MCF 10A (cell line): ENCODE results near the gene FBXO5. TPM values are rescaled to one million over a fixed set of nuclear protein-coding genes. Genes with fewer than 3 reads are reported as not detected.

ENCODE experiments used
- BruUV-seq: library from RNA; stranded (reverse); fragments of 400-500 nt; replicated peaks from 2 replicates; lab custom pipeline; 2021; lab: Mats Ljungman, UMichigan
- CTCF ChIA-PET: fragments of 300-600 bp; sonication (Branson Sonifier 250); formaldehyde crosslinking; extraction: SDS; loops from one replicate; lab custom pipeline; 2021; ENCODE audit warnings: antibody characterized with exemption, inconsistent platforms; lab: Yijun Ruan, JAX
- POLR2A ChIA-PET: fragments of 300-600, 350-650 bp; sonication (Branson Sonifier 250); formaldehyde crosslinking; extraction: SDS; loops from one replicate; lab custom pipeline; 2020; ENCODE audit warnings: antibody characterized with exemption, inconsistent platforms; lab: Yijun Ruan, JAX
- DNase-seq: peaks from one replicate; pipeline ENCODE4 v3.0.0-alpha.2; 2018; ENCODE audit not compliant: unreplicated experiment
- H3K27ac Mint-ChIP-seq: one replicate; pipeline ENCODE4 v1.8.0; 2022; ENCODE audit warnings: mild to moderate bottlenecking, low read depth, mixed read lengths; ENCODE audit not compliant: unreplicated experiment
- H3K27me3 Mint-ChIP-seq: one replicate; pipeline ENCODE4 v1.8.0; 2022; ENCODE audit warnings: mixed read lengths; ENCODE audit not compliant: insufficient read depth, unreplicated experiment
- H3K36me3 Mint-ChIP-seq: one replicate; pipeline ENCODE4 v1.8.0; 2022; ENCODE audit warnings: mild to moderate bottlenecking, moderate library complexity, mixed read lengths; ENCODE audit not compliant: insufficient read depth, unreplicated experiment
- H3K4me1 Mint-ChIP-seq: one replicate; pipeline ENCODE4 v1.8.0; 2022; ENCODE audit warnings: mixed read lengths; ENCODE audit not compliant: insufficient read depth, unreplicated experiment
- H3K4me3 Mint-ChIP-seq: one replicate; pipeline ENCODE4 v1.8.0; 2022; ENCODE audit warnings: mild to moderate bottlenecking, moderate library complexity, mixed read lengths; ENCODE audit not compliant: unreplicated experiment
- H3K9me3 Mint-ChIP-seq: one replicate; pipeline ENCODE4 v1.8.0; 2022; ENCODE audit warnings: mixed read lengths; ENCODE audit not compliant: unreplicated experiment
- CTCF ChIP-seq: fragments of 200-600 bp; IDR thresholded peaks from one replicate; pipeline ENCODE4 v1.8.0; 2022; ENCODE audit warnings: antibody characterized with exemption, mild to moderate bottlenecking; ENCODE audit not compliant: unreplicated experiment
- intact Hi-C: fragments of 100-400 bp; cut with micrococcal nuclease; formaldehyde crosslinking; loops from 2 replicates; pipeline ENCODE4 v1.14.1; 2022
- total RNA-seq: library from RNA; stranded (reverse); gene quantifications from 2 replicates; pipeline ENCODE4 v1.2.3, GENCODE V29; 2022

The FBXO5 gene
- total RNA-seq, 1 experiment from 2014 or later, result 16.4 TPM

DNA sequence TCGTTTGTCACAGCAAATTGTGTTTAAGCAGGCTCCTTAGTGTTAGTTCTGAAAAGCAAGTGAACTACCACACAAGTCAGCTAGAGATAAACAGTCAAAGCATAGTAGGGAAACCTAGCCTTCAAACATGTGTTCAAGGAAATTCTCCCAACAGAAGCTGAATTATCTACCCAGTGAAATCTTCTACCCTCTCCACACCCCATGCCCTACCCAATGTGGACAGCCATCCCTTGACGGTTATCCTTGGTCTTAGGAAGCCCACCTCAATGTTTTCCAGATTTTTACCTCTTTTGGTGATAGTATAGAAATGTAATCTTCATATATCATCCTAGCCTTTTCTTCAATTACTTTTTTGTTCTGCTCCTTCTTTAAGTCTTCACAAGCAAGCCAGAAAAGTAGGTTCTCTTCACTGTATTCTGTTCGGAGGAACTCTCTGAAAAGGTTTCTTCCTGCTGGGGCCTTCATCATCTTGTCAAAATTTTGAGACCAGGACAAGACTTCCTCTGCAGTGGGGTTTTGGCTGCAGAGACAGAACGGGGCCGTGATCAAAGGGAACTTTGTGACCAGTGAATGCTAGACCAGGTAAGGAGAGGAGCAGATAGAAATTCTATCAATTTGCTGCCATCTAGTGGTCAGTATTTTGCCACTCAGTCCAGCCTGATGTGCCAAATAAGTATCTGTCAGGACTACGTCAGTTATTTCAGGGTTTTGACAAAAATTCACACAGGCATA is 41.3 kb upstream of the FBXO5 start:
- peak; percentile 70 for TF ChIP-seq CTCF
- no peaks in the 10 kb centered on the region for H3K27me3 Mint-ChIP-seq
- peak; percentile 70 for DNase-seq
- H3K27ac Mint-ChIP-seq, result no peak overlapping the region
- no TSS peak for BruUV-seq
- H3K4me3 Mint-ChIP-seq, result no peak overlapping the region
- H3K36me3 Mint-ChIP-seq, result peaks cover 4% of the 10 kb centered on the region
- ChIA-PET CTCF (interaction anchor here (0.6 to 5.0 kb wide), 16 partner anchors 9 to 677 kb away, joined by 3 to 55 read pairs (median 4); no protein-coding TSS in a partner anchor), POLR2A (interaction anchor here (1.7 kb wide), 1 partner anchor 21 kb away, joined by 4 read pairs; the partner anchor contains the start of gene MTRF1L)
- intact Hi-C loops, result loop anchor here (1.0 kb wide), 3 partner anchors 70 to 275 kb away; no protein-coding TSS in a partner anchor
- H3K4me1 Mint-ChIP-seq, result peaks cover 6% of the 10 kb centered on the region
- no peaks in the 10 kb centered on the region for H3K9me3 Mint-ChIP-seq

DNA sequence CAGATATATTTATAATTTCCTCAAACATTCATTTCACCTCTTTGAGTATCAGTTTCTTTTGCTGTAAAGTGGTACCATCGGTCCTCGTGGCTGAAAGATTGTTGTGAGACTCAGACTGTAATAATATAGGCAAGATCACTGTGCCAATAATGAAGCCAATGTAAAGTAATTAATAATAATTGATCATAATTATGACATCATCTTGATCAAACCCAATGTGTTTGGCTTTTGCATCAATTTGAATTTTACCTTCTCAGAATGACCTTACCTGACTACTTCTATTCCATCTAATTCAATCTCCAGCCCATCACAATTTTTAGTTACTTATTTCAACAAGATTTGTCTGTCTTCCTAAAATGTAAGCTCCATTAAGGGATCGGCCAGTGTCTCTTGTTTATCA is 35.5 kb upstream of the FBXO5 start:
- DNase-seq, result no peak
- intact Hi-C loops, result no loop called here
- Mint-ChIP-seq H3K4me3 (no peak overlapping the region), H3K4me1 (no peaks in the 10 kb centered on the region), H3K27ac (no peak overlapping the region), H3K27me3 (no peaks in the 10 kb centered on the region), H3K36me3 (no peaks in the 10 kb centered on the region), H3K9me3 (no peaks in the 10 kb centered on the region)
- BruUV-seq, result no TSS peak
- TF ChIP-seq CTCF, result no peak
- POLR2A ChIA-PET, result no interaction called here
- CTCF ChIA-PET, result interaction anchor here (0.6 kb wide), 1 partner anchor 1509 kb away, joined by 9 read pairs; no protein-coding TSS in a partner anchor

GRCh38 chr6:153016846-153017245 is 34.0 kb upstream of the FBXO5 start:
- POLR2A ChIA-PET, result no interaction called here
- DNase-seq, result no peak
- H3K27me3 Mint-ChIP-seq, result no peaks in the 10 kb centered on the region
- no peaks in the 10 kb centered on the region for H3K36me3 Mint-ChIP-seq
- no peak overlapping the region for H3K4me3 Mint-ChIP-seq
- no peaks in the 10 kb centered on the region for H3K4me1 Mint-ChIP-seq
- no TSS peak for BruUV-seq
- CTCF ChIA-PET, result no interaction called here
- no peaks in the 10 kb centered on the region for H3K9me3 Mint-ChIP-seq
- H3K27ac Mint-ChIP-seq, result no peak overlapping the region
- intact Hi-C loops, result no loop called here
- TF ChIP-seq CTCF, result no peak

DNA sequence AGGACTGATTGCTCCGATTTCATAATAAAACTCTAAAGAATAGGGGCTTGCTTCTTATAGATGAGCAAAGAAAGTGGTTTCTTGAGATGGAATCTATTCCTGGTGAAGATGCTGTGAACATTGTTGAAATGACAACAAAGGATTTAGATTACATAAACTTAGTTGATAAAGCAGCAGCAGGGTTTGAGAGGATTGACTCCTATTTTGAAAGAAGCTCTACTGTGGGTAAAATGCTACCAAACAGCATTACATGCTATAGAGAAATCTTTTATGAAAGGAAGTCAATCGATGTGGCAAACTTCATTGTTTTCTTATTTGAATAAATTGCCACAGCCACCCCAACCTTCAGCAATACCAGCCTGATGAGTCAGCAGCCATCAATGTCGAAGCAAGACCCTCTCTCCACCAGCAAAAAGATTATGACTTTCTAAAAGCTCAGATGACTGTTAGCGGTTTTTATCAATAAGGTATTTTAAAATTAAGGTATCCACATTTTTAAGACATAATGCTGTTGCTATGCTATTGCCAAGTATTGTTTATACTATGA is 32.3 kb upstream of the FBXO5 start:
- no peak for TF ChIP-seq CTCF
- Mint-ChIP-seq H3K27ac (no peak overlapping the region), H3K36me3 (no peaks in the 10 kb centered on the region), H3K27me3 (no peaks in the 10 kb centered on the region), H3K9me3 (no peaks in the 10 kb centered on the region), H3K4me3 (no peak overlapping the region), H3K4me1 (no peaks in the 10 kb centered on the region)
- no TSS peak for BruUV-seq
- DNase-seq, result peak; percentile 6
- POLR2A ChIA-PET, result no interaction called here
- CTCF ChIA-PET, result interaction anchor here (0.6 to 0.7 kb wide), 2 partner anchors 199 to 1442 kb away, joined by 4 read pairs; no protein-coding TSS in a partner anchor
- intact Hi-C loops, result no loop called here
